Measurements from ENCODE around the gene PARP15.
"Not testable (repeated sequence)": the region's sequence is repeated elsewhere in the genome, so short reads cannot be mapped to it uniquely, and the experiment has no call there.

PARP15 gene

DNA sequence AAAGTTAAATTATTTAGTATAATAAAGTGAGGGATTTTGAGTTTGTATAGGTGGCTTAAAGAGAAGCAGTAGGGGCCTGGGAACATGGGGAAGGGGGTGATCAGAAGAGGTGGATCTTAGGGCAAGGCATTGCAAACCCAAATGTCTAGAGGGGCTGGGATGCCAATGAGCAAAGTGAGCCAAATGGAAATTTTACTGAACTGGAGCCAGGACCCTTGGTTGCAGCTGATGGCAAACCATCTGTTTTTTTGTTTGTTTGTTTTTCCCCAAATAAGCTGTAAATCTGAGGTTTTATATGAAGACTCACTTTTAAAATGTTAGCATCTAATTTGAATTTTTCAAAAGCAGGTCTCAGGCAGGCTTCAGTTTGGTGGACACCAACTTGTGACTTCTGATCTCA lies 88.4 kb downstream of the PARP15 start:
- no peak for DNase-seq (ENCODE audit: low spot score)

DNA sequence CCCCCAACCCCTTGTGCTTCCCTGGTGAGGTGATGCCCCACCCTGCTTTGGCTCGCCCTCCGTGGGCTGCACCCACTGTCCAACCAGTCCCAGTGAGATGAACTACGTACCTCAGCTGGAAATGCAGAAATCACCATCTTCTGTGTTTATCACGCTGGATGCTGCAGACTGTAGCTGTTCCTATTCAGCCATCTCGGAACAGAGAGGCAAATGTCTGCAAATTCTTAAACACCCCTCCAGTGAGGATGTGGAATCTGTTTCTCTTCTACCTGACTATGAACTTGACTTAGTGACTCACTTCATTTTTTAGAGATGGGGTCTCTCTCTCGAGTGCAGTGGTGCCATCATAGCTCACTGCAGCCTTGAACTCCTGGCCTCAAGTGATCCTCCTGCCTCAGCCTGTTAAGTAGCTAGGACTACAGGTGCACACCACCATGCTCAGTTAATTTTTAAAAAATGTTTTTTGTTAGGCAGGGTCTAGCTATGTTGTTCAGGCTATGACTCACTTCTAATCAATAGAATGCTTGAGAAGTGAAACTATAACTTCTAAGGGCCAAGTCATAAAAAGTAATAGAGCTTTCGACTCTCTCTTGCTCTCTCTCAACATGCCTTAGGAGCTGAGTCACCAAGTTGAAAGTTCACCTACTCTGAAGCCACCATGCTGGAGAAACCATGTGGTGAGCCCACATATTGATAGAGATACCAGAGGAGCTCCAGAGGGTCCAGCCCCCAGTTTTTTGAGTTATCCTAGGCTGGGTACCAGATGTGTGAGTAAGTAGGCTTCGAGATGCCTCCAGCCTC lies 91.7 kb downstream of the PARP15 start:
- DNase-seq (ENCODE audit: low spot score), result no peak

DNA sequence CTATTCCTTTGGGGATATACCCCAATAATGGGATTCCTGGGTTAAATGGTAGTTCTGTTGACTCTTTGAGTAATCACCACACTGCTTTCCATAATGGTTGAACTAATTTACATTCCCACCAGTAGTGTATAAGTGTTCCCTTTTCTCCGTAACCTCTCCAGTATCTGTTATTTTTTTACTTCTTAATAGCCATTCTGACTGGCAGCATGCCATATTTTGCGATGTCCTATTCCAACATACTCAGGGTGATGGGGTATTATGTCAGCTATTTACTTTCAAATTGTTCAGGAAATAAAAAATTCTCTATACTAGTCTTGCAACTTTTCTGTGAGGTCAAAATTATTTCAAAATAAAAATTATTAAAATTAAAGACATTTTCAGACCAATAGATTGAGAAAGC lies 94.1 kb downstream of the PARP15 start:
- no peak for DNase-seq (ENCODE audit: low spot score)

DNA sequence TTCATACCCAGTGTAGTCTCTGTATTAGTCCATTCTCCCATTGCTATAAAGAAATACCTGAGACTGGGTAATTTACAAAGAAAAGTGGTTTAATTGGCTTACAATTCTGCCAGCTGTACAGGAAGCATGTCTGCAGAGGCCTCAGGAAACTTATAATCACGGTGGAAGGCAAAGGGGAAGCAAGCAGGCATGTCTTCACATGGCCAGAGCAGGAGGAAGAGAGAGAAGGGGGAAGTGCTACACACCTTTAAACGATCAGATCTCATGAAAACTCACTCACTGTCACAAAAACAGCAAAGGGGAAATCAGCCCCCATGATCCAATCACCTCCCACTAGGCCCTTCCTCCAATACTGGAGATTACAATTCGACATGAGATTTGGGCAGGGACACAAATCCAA lies 96.9 kb downstream of the PARP15 start:
- DNase-seq (ENCODE audit: low spot score), result no peak

DNA sequence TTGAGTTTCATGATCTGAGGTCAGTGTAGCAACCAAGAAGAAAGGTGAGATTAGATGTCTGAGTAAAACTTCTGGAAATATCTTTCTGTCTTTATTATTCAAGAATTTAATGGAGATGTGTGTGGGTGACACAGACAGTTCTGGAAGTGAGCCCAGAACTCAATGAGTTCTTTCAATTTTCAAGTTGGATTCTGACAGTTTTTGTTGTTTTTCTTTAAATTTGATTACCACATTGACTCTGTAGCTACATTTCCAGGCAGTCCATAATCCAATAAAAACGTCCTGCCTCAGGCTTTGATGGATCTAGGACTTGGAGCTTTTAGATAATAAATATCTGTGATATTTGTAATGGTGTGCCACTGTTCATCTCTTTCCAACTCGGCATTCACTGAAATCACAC lies 99.3 kb downstream of the PARP15 start:
- no peak for DNase-seq (ENCODE audit: low spot score)

DNA sequence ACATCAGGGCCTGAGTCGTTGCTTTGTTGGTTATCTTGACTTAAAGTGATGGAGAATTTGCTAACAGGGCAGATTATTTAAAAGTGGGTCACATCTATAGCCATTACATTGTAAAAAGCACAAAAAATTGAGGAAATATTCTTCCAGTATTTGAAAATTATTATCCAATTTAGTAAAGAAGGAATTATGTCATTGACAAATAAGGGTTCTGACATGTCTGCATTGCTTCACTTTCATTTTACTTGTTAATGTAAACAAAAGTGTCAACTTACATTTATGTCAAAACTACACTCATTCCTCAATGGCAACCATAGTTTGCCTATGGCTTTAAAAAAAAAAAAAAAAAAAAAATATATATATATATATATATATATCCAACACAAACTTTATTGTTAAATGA lies 99.8 kb downstream of the PARP15 start:
- no peak for DNase-seq (ENCODE audit: low spot score)

DNA sequence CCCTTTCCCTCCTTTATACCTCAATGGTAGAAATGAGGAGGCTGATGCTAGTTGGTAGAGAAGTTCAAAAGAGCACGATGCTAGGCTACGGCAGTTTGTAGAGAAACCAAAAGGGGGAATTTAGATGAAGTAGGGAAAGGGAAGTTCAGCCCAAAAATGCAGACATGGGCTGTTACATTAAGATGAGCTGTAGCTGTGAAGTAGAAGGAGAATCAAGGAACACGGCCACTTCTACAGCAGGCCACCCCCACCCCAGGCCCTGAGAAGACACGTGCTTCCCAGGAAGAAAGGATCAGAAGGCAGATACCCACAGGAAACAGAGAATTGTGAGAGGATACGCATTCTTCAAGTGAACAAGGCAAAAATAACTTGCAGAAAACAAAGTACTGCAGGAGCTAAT lies 101.1 kb downstream of the PARP15 start:
- no peak for DNase-seq (ENCODE audit: low spot score)

DNA sequence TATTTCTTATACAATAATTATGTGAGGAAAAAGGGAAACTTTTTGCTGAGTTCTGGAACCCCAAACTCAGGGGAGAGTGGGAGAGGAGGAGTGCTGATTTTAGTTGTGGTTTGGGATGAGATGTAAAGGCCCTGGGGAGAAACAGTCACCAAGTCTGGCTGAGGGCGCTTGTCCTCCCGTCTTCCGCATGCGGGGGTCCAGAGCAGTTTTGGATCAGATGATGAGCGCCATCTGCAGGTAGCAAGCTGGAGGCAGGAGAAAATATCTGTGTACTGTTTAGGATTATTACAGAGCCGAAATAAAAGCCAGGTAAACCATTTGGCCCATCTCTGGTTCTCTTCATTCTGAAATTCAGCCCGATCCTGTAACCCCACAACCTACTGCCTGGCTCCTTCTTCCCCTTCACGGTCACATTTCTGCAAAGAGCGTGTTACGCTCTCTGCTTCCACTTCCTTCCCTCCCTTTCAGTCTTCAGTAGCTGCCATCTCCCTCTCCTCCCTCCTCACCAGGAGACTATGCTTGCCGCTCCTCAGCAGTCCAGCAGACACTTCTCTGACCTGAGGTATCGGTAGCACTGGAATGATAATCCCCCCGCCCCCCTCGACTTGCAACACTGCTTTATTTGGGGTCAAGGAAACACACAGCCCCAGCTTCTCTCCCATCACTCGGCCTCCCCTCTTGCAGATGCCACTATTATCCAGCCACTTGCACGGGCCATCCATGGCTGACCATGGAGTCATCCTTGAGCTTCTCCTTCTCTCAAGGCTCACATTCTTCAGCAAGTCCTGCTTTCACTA lies 101.8 kb downstream of the PARP15 start:
- peak; percentile 67 for DNase-seq (ENCODE audit: low spot score)

DNA sequence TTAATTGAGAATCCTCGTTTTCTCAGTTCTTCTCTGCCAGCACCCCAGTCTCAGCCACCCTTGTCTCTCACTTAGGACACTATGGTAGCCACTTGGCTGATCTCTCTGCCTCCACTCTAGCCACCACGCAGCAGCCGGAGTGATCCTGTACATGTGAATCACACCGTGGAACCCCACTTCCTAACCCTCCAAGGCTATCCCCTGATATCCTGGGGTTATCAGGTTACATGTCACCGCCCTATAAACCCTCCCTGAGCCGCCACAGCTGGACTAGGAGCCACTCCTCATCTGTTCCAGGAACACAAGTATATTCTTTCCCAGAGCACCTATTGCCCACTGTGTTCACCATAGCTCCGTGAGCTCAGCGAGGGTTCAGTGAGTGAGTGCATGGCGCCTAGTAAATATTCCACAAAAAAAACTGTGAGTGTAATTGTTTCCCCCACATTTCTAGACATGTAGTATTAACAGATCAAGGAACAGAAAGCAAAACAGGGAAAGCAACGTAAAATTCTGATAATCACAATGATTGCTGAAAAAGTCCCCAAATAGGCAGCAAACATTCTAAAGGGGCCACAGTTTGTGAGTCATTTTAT lies 102.5 kb downstream of the PARP15 start:
- DNase-seq (ENCODE audit: low spot score), result no peak

DNA sequence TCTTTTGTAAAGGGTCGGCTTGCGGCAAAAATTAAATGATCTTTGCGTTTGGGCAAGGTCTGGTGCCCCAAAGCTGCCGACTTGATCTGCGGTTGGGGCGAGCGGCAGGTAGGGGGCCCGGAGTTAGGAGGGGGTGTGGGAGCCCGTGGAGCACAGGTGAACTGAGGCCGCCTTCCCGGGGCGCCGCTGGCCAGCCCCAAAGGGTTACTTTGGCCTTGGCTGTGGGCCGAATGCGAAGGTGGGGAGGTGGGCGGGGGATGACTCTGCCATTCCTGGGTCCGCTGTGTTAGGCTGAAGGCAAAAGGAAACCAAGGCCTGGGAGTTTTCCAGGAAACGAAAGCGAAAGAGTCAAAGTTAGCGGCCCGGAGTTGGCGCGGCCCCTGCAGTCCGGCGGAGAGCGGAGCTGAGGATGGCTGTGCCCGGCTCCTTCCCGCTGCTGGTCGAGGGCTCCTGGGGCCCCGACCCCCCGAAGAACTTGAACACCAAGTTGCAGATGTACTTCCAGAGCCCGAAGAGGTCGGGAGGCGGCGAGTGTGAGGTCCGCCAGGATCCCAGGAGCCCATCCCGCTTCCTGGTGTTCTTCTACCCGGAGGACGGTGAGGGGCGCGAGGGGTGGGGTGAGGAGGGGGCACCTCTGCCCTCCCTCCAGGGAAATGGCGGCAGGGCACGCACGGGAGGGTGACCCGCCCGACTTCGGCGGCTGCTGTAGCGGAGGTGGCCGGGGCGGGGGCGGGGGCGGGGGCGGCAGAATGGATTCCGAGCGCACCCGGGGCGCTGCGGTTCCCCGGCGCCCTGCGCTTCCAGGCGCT lies 103.2 kb downstream of the PARP15 start, which contains the start of gene PARP14:
Gene PARP14, plus strand, starts transcription at position 365 of the 809 bp plus-strand sequence. Its CDS starts 45 bp downstream, at position 410.
- peak; percentile 61 for DNase-seq (ENCODE audit: low spot score)

DNA sequence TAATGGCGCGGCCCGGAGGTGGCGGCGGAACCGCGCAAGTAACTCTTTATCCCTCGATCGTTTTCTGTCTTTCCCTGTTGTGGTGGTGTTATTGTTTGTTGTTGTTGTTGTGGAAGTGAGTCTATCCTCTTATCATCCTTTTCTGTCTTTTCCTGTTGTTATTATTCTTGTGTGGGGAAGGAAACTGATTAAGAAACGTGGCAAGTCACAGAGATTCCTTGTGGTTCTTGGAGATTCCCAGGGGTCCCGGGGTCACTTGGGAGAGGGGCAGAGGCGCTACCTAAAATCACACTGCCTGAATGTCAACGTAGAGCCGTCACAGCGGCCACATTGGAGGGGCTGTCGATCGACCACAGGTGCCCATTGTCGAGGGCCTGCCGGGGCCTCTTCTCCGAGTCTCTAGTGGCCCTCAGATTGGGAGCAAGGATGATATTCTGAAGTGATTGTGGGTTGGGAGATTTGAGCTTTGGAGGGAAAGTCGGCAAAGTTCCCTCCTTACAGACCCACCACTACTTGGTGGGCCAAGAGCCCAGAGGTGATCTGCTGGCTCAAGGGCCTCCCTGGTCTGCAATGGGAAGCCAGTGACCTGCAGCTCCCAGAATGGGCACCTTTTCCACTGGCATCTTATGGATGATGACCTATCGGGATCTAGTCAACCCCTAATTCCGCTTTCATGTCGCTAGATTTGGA lies 104.0 kb downstream of the PARP15 start:
- no peak for DNase-seq (ENCODE audit: low spot score)

DNA sequence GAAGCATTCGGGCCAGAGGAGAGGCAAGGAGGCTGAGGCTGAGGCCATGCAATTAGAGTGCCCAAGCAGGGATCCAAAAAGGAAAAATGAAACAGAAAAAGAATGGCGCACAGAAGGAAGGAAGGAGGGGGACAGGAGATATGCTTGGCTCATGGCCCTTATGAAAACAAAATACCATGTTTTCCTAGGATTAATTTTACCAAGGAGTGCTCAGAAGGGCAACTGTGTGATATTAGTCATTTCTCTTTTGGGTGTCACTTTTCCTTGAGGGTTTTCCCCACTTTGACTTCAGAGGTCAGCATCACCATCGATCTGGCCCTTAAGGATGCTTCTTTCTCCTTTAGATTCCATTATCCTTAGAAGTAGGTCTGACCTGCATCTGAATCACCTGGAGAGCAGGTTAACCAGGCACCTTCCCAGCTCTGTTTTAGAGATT lies 104.5 kb downstream of the PARP15 start:
- DNase-seq (ENCODE audit: low spot score), result no peak

DNA sequence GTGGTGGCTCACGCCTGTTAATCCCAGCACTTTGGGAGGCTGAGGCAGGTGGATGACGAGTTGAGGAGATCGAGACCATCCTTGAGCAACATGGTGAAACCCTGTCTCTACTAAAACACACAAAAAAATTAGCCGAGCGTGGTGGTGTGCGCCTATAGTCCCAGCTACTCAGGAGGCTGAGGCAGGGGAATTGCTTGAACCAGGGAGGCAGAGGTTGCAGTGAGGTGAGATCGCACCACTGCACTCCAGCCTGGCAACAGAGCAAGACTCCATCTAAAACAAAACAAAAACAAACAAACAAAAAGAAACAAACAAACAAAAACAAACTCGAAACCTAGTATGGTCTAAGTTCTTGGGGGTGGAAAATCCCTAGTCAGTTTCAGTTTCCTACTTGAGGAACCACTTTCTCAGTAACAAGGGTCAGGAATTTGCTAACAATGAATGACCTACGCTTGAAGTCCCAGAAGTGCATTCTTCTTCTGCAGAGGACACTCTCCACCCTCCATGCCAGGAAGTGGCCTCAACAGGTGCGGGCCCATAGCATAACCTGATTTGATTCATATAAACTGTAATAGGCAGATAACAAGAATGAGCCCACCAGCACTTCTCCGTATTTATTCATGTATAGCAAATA lies 105.4 kb downstream of the PARP15 start:
- DNase-seq (ENCODE audit: low spot score), result not testable (repeated sequence)

DNA sequence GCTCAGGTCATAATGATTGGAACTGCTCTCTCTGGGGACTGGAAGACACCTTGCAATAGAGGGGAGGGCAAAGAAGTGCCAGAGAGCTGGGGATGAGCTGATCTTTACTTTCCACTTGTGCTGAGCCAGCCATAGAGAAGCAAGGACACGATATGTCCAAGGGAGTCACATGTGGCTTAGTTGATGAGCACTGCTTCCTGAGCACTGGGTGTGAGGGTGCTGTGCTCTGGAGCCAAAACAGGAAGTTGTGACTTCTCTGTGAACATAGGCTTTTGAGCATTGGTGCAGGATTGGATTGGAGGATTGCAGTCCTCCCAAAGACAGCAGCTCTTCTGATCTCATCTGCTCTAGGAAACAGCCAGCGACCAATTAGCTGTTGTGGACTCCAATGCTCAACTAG lies 109.8 kb downstream of the PARP15 start:
- no peak for DNase-seq (ENCODE audit: low spot score)

All from germinal center (tissue), 1 donor.